K562 (cell line): Measurements from ENCODE around the gene C6orf47. TPM values are rescaled to one million over a fixed set of nuclear protein-coding genes. Genes with fewer than 3 reads are reported as not detected.

Experiments used
- CEBPG ChIP-seq, 3 experiments: fragments of 200-800 bp in 1 of 3; sonication (Bioruptor generic) in 1 of 3; sonication (generic) in 1 of 3; formaldehyde crosslinking in 1 of 3; IDR thresholded peaks in 2 of 3; conservative IDR thresholded peaks in 1 of 3; 2 replicates each; pipeline versions ENCODE4 v1.6.1 to v1.8.0; 2016 to 2022; ENCODE audit warnings: missing compliant biosample characterization in 2 of 3, missing genetic modification characterization in 2 of 3, mild to moderate bottlenecking in 1 of 3, missing genetic modification reagents in 1 of 3
- CREBBP ChIP-seq: IDR thresholded peaks from one replicate; pipeline ENCODE4 v1.6.1; 2012; ENCODE audit warnings: low read depth, mild to moderate bottlenecking, control low read depth, inconsistent platforms, low read length
- HLTF ChIP-seq: fragments of 450-650 bp; IDR thresholded peaks from 2 replicates; pipeline ENCODE4 v1.6.1; 2016
- NFXL1 ChIP-seq: fragments of 450-650 bp; formaldehyde crosslinking; IDR thresholded peaks from 2 replicates; pipeline ENCODE4 v1.4.0; 2021; ENCODE audit warnings: mild to moderate bottlenecking
- PPARD ChIP-seq: fragments of 250-450 bp; sonication (Bioruptor Pico); IDR thresholded peaks from 2 replicates; pipeline ENCODE4 v1.8.0; 2022; ENCODE audit warnings: inconsistent platforms, mild to moderate bottlenecking, moderate library complexity
- RBM15 ChIP-seq: fragments of 200-400 bp; formaldehyde crosslinking; IDR thresholded peaks from 2 replicates; pipeline ENCODE4 v1.6.1; 2018; ENCODE audit warnings: mild to moderate bottlenecking, low read length, moderate library complexity; ENCODE audit not compliant: insufficient read depth
- SRSF3 ChIP-seq: fragments of 200-400 bp; formaldehyde crosslinking; IDR thresholded peaks from 2 replicates; pipeline ENCODE4 v1.6.1; 2016; ENCODE audit warnings: mild to moderate bottlenecking, low read length, moderate library complexity; ENCODE audit not compliant: insufficient read depth
- TBP ChIP-seq: optimal IDR thresholded peaks from 2 replicates; pipeline ENCODE3; 2011; ENCODE audit warnings: low read depth, low read length, improper control_type of control experiment
- TCF7L2 ChIP-seq: fragments of 150-350 bp; IDR thresholded peaks from 2 replicates; pipeline ENCODE4 v1.6.1; 2016; ENCODE audit warnings: low read depth, mild to moderate bottlenecking, low read length, moderate library complexity
- ZC3H4 ChIP-seq: sonication (generic); formaldehyde crosslinking; IDR thresholded peaks from 2 replicates; pipeline ENCODE4 v1.9.0; 2021; ENCODE audit warnings: missing genetic modification reagents, borderline replicate concordance
- ZNF175 ChIP-seq: fragments of 200-800 bp; sonication (Bioruptor generic); IDR thresholded peaks from 2 replicates; pipeline ENCODE4 v1.6.1; 2016; ENCODE audit warnings: low read depth, mild to moderate bottlenecking, missing genetic modification characterization, missing compliant biosample characterization
- ZNF24 ChIP-seq: fragments of 450-650 bp; IDR thresholded peaks from 2 replicates; pipeline ENCODE4 v1.6.1; 2016
- polyA plus RNA-seq, 8 experiments: library from polyadenylated mRNA; depleted of rRNA in 4 of 8; stranded (reverse) in 5 of 8; unstranded in 3 of 8; fragments of >200 nt; fragmentation: Nextera tagmentation in 2 of 8; fragmentation: Illumina TruSeq in 1 of 8; extraction: Ambion mirVana in 2 of 8; extraction: Trizol in 1 of 8; gene quantifications; 2 replicates each; pipeline versions ENCODE4 v1.2.1 to v1.2.3, GENCODE V29; 2011 to 2014; ENCODE audit warnings: inconsistent platforms in 1 of 8, missing spikeins in 1 of 8
- total RNA-seq, 7 experiments: library from RNA; depleted of rRNA in 6 of 7; stranded (reverse); fragments of >200 nt in 6 of 7; fragmentation: Illumina TruSeq in 2 of 7; extraction: Trizol in 2 of 7; gene quantifications; 2 replicates each; pipeline versions ENCODE4 v1.2.1 to v1.2.3, GENCODE V29; 2011 to 2021; ENCODE audit warnings: low replicate concordance in 1 of 7
- TF ChIP-seq, protein P1 (sequence below): fragments of 450-650 bp; IDR thresholded peaks from 2 replicates; pipeline ENCODE4 v1.6.1; 2016; ENCODE audit warnings: low read depth
- TF ChIP-seq, protein P2 (sequence below): fragments of 250-450 bp; sonication (Bioruptor Pico); IDR thresholded peaks from 2 replicates; pipeline ENCODE4 v1.8.0; 2022; ENCODE audit warnings: inconsistent platforms, mild to moderate bottlenecking, moderate library complexity, borderline replicate concordance

The C6orf47 gene
- total and polyA plus RNA-seq, 9 of the 15 experiments (the other 6 are each of a cell fraction or from before 2014, with no cell fraction given) = 0.14 to 43.8 (median 27.0) TPM

DNA sequence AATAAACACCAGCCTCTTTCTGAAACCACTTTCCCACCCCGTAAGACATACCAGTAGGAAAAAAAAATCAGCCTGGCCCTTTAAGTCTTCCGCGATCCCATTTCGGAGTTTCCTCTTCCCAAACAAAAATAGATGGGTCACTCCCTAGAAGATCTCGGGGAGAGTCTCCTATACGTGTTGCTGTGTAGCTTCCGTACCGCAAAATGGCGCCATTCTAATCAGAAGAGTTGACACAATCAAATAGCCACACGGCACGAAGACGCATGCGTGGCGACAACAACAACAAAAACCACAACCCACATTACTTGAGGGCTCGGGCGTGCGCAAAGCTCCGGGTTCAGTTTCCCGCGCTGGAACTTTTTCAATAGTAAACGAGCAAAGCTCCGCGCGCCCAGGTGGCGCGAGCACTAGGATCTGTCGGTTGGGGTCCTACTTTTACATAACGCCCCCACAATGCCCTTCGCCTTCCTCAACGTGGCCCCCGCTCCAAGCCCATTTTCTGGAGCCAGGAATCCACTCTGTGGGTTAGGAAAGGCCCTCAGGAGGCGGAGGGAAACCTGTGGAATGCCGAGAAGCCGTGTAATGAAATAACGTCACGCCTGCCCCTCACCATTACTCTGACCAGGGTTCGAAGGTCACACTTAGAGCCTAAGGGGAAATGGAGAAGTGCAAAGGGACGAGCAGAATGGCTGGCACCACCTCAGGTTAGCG, 4.4 kb upstream of the C6orf47 start, which contains the start of gene GPANK1 (continued):
- TF ChIP-seq, protein P1, sequence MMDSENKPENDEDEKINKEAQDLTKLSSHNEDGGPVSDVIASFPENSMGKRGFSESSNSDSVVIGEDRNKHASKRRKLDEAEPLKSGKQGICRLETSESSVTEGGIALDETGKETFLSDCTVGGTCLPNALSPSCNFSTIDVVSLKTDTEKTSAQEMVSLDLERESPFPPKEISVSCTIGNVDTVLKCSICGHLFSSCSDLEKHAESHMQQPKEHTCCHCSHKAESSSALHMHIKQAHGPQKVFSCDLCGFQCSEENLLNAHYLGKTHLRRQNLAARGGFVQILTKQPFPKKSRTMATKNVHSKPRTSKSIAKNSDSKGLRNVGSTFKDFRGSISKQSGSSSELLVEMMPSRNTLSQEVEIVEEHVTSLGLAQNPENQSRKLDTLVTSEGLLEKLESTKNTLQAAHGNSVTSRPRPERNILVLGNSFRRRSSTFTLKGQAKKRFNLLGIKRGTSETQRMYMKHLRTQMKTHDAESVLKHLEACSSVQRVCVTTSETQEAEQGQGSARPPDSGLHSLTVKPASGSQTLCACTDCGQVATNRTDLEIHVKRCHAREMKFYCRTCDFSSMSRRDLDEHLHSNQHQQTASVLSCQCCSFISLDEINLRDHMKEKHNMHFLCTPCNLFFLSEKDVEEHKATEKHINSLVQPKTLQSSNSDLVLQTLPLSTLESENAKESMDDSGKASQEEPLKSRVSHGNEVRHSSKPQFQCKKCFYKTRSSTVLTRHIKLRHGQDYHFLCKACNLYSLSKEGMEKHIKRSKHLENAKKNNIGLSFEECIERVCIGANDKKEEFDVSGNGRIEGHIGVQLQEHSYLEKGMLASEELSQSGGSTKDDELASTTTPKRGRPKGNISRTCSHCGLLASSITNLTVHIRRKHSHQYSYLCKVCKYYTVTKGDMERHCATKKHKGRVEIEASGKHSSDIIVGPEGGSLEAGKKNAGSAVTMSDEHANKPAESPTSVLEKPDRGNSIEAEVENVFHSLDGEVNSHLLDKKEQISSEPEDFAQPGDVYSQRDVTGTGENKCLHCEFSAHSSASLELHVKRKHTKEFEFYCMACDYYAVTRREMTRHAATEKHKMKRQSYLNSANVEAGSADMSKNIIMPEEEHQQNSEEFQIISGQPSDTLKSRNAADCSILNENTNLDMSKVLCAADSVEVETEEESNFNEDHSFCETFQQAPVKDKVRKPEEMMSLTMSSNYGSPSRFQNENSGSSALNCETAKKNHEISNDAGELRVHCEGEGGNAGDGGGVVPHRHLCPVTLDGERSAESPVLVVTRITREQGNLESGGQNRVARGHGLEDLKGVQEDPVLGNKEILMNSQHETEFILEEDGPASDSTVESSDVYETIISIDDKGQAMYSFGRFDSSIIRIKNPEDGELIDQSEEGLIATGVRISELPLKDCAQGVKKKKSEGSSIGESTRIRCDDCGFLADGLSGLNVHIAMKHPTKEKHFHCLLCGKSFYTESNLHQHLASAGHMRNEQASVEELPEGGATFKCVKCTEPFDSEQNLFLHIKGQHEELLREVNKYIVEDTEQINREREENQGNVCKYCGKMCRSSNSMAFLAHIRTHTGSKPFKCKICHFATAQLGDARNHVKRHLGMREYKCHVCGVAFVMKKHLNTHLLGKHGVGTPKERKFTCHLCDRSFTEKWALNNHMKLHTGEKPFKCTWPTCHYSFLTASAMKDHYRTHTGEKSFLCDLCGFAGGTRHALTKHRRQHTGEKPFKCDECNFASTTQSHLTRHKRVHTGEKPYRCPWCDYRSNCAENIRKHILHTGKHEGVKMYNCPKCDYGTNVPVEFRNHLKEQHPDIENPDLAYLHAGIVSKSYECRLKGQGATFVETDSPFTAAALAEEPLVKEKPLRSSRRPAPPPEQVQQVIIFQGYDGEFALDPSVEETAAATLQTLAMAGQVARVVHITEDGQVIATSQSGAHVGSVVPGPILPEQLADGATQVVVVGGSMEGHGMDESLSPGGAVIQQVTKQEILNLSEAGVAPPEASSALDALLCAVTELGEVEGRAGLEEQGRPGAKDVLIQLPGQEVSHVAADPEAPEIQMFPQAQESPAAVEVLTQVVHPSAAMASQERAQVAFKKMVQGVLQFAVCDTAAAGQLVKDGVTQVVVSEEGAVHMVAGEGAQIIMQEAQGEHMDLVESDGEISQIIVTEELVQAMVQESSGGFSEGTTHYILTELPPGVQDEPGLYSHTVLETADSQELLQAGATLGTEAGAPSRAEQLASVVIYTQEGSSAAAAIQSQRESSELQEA = no peak
- TF ChIP-seq RBM15 (no peak), CREBBP (no peak), ZC3H4 (CRISPR knock-in tag) (no peak), CEBPG (CRISPR knock-in tag; IDR thresholded peaks at IDR 0.05) (peak; percentile 73), CEBPG (tag; conservative IDR thresholded peaks at IDR 0.05 in 1 of 2, IDR thresholded peaks at IDR 0.05 in 1 of 2) (peak in 1 of 2 experiments; percentile 62; a peak in 2 of 4 replicates), TBP (peak; percentile 93), HLTF (peak; percentile 23; the same call in 1 of the 2 replicates), SRSF3 (peak; percentile 95; the same call in 1 of the 2 replicates), ZNF24 (peak; percentile 9; the same call in 1 of the 2 replicates), ZNF175 (CRISPR knock-in tag) (peak; percentile 86), TCF7L2 (peak; percentile 96), PPARD (CRISPR knock-in tag) (no peak), NFXL1 (CRISPR knock-in tag) (0 out of 2 replicates have a peak, but pooled peaks have one; percentile 35)
- TF ChIP-seq, protein P2, sequence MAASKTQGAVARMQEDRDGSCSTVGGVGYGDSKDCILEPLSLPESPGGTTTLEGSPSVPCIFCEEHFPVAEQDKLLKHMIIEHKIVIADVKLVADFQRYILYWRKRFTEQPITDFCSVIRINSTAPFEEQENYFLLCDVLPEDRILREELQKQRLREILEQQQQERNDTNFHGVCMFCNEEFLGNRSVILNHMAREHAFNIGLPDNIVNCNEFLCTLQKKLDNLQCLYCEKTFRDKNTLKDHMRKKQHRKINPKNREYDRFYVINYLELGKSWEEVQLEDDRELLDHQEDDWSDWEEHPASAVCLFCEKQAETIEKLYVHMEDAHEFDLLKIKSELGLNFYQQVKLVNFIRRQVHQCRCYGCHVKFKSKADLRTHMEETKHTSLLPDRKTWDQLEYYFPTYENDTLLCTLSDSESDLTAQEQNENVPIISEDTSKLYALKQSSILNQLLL (CRISPR knock-in tag) = no peak
